PC-3 (cell line): ENCODE results near the gene SMAP1.

Experiments
- CTCF ChIP-seq: fragments of 300-600 bp; sonication (generic); conservative IDR thresholded peaks from 2 replicates; pipeline ENCODE4 v1.5.1; 2017; ENCODE audit warnings: antibody characterized with exemption, low read depth, mild to moderate bottlenecking, low read length
- EZH2 ChIP-seq: fragments of 300-600 bp; sonication (generic); IDR thresholded peaks from one replicate; pipeline ENCODE4 v1.6.1; 2017; ENCODE audit warnings: antibody characterized with exemption, mild to moderate bottlenecking, low read length; ENCODE audit not compliant: unreplicated experiment
- EZH2phosphoT487 ChIP-seq: fragments of 300-600 bp; sonication (generic); IDR thresholded peaks from 2 replicates; pipeline ENCODE4 v1.6.1; 2018; ENCODE audit warnings: mild to moderate bottlenecking, antibody characterized with exemption, low read length, borderline replicate concordance

GRCh38 chr6:70894001-70894400 lies 226.3 kb downstream of the SMAP1 start:
- TF ChIP-seq CTCF (no peak), EZH2 (no peak), EZH2phosphoT487 (no peak)
